Ishikawa (cell line): ENCODE data around the gene SLCO4A1.

Experiments
- CEBPB ChIP-seq: IDR thresholded peaks from 2 replicates; pipeline ENCODE4 v1.6.1; 2012
- CREB1 ChIP-seq: IDR thresholded peaks from 2 replicates; pipeline ENCODE4 v1.6.1; 2012; ENCODE audit warnings: low read depth
- EGR1 ChIP-seq: IDR thresholded peaks from 2 replicates; pipeline ENCODE4 v1.6.1; 2012
- EP300 ChIP-seq: IDR thresholded peaks from 2 replicates; pipeline ENCODE4 v1.6.1; 2012; ENCODE audit warnings: borderline replicate concordance
- FOXM1 ChIP-seq: IDR thresholded peaks from 2 replicates; pipeline ENCODE4 v1.6.1; 2012; ENCODE audit warnings: low read depth, borderline replicate concordance
- MAX ChIP-seq: IDR thresholded peaks from 2 replicates; pipeline ENCODE4 v1.6.1; 2012
- NFIC ChIP-seq: IDR thresholded peaks from 2 replicates; pipeline ENCODE4 v1.6.1; 2012
- RAD21 ChIP-seq: IDR thresholded peaks from 2 replicates; pipeline ENCODE4 v1.6.1; 2012; ENCODE audit warnings: low read depth
- REST ChIP-seq: IDR thresholded peaks from 2 replicates; pipeline ENCODE4 v1.6.1; 2012; ENCODE audit warnings: low read depth, mild to moderate bottlenecking
- TAF1 ChIP-seq: IDR thresholded peaks from 2 replicates; pipeline ENCODE4 v1.6.1; 2012; ENCODE audit warnings: low read depth, mild to moderate bottlenecking
- TCF12 ChIP-seq: IDR thresholded peaks from 2 replicates; pipeline ENCODE4 v1.6.1; 2012; ENCODE audit warnings: low read depth
- TEAD4 ChIP-seq: IDR thresholded peaks from 2 replicates; pipeline ENCODE4 v1.6.1; 2012
- USF1 ChIP-seq: IDR thresholded peaks from 2 replicates; pipeline ENCODE4 v1.6.1; 2012
- YY1 ChIP-seq: IDR thresholded peaks from 2 replicates; pipeline ENCODE4 v1.6.1; 2012; ENCODE audit warnings: low read depth
- ZBTB7A ChIP-seq: IDR thresholded peaks from 2 replicates; pipeline ENCODE4 v1.6.1; 2012; ENCODE audit warnings: low read depth

SLCO4A1 gene

GRCh38 chr20:62642051-62642665, at the start of gene SLCO4A1:
TSS of gene SLCO4A1 (plus strand) at chr20:62642503. CDS start at chr20:62656455, 13,952 bp downstream.
- TF ChIP-seq YY1, result 0 out of 2 replicates have a peak, but pooled peaks have one; percentile 3
- 0 out of 2 replicates have a peak, but pooled peaks have one; percentile 11 for TF ChIP-seq TCF12
- no peak for TF ChIP-seq CREB1
- TF ChIP-seq EP300, result no peak
- no peak for TF ChIP-seq CEBPB
- no peak for TF ChIP-seq TAF1
- TF ChIP-seq ZBTB7A, result 0 out of 2 replicates have a peak, but pooled peaks have one; percentile 3
- no peak for TF ChIP-seq FOXM1
- no peak for TF ChIP-seq NFIC
- no peak for TF ChIP-seq RAD21
- peak; percentile 81 for TF ChIP-seq MAX
- TF ChIP-seq EGR1, result peak; percentile 43; the same call in 1 of the 2 replicates
- no peak for TF ChIP-seq TEAD4
- TF ChIP-seq REST, result no peak

GRCh38 chr20:62592506-62593177, 49.7 kb upstream of the SLCO4A1 start:
- TF ChIP-seq EP300, result no peak
- no peak for TF ChIP-seq TCF12
- TF ChIP-seq TEAD4, result no peak
- TF ChIP-seq FOXM1, result no peak
- TF ChIP-seq REST, result no peak
- TF ChIP-seq NFIC, result no peak
- no peak for TF ChIP-seq YY1
- no peak for TF ChIP-seq TAF1
- no peak for TF ChIP-seq EGR1
- no peak for TF ChIP-seq MAX
- TF ChIP-seq CREB1, result no peak

GRCh38 chr20:62593616-62594015, 48.7 kb upstream of the SLCO4A1 start:
- TF ChIP-seq EP300 (no peak), REST (no peak), NFIC (no peak)

GRCh38 chr20:62595069-62595468, 47.2 kb upstream of the SLCO4A1 start:
- TF ChIP-seq TAF1 (no peak), EP300 (no peak), USF1 (no peak), CEBPB (no peak), ZBTB7A (no peak), TEAD4 (no peak), FOXM1 (no peak), MAX (no peak), TCF12 (no peak), EGR1 (no peak), REST (no peak), NFIC (no peak), RAD21 (no peak)
